GM23248 (cell line): ENCODE results near the gene FGD5.

Source experiments
- EZH2 ChIP-seq: fragments of 200-600 bp; sonication (generic); IDR thresholded peaks from 2 replicates; pipeline ENCODE4 v1.6.1; 2018; ENCODE audit warnings: antibody characterized with exemption, mild to moderate bottlenecking; ENCODE audit not compliant: insufficient read depth, poor library complexity, severe bottlenecking
- EZH2phosphoT487 ChIP-seq: fragments of 200-600 bp; sonication (generic); IDR thresholded peaks from 2 replicates; pipeline ENCODE4 v1.6.1; 2018; ENCODE audit warnings: antibody characterized with exemption, moderate library complexity, mild to moderate bottlenecking, low read depth; ENCODE audit not compliant: insufficient read depth

DNA sequence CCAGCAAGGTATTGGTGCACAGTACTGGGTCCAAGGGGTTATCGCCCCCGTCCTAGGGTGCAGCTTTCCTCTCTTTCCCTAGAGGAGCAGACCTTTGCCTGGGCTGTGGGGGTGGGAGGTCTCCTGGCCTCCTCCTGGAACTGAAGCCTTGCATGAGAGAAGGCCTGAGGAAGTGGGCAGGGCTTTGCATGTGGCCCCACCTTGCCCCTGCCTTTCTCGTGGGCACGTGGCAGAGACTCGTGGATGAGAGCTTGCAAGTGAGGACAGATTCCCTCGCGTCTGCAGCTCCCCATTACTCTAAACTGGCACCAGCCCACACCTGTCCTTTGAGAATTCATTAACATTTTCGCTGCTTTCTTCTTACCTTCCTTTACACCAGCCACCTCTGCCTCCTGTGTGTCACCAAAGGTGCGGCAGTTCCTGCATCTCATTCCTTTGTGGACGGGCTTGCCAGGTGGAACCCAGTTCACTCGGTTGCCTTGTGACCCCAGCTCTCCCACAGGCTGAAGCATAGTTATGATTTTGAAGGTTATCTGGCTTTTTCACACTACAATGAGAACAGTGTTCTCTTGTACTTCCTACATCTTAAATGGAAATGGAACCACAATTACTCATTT lies 87.7 kb downstream of the FGD5 start:
- no peak for TF ChIP-seq EZH2
- no peak for TF ChIP-seq EZH2phosphoT487
